ENCODE results near the gene CHIC2. TPM values are rescaled to one million over a fixed set of nuclear protein-coding genes. Genes with fewer than 3 reads are reported as not detected.
"Not testable (repeated sequence)": the region's sequence is repeated elsewhere in the genome, so short reads cannot be mapped to it uniquely, and the experiment has no call there.

CHIC2 gene
- 32.9 TPM for total RNA-seq

- DNase-seq: peak; percentile 97
Observed at GRCh38 chr4:54064317-54065111, at the start of gene CHIC2. TSS of gene CHIC2 (minus strand) at chr4:54064605. CDS start at chr4:54064300, 305 bp downstream.

GRCh38 chr4:54113206-54113605, 48.8 kb upstream of the CHIC2 start:
- DNase-seq: not testable (repeated sequence)

GRCh38 chr4:54110019-54110416, 45.6 kb upstream of the CHIC2 start:
- peak; percentile 1 for DNase-seq

GRCh38 chr4:54109241-54110018, 45.0 kb upstream of the CHIC2 start:
- peak; percentile 2 for DNase-seq

- no peak for DNase-seq
Observed at GRCh38 chr4:54107951-54108748, 43.7 kb upstream of the CHIC2 start.

- DNase-seq: no peak
Observed at GRCh38 chr4:54104907-54105306, 40.5 kb upstream of the CHIC2 start.

GRCh38 chr4:54103190-54103574, 38.8 kb upstream of the CHIC2 start:
- no peak for DNase-seq

- no peak for DNase-seq
Observed at GRCh38 chr4:54102531-54103106, 38.2 kb upstream of the CHIC2 start.

GRCh38 chr4:54101190-54102041, 37.0 kb upstream of the CHIC2 start:
- DNase-seq: no peak

- no peak for DNase-seq
Observed at GRCh38 chr4:54100595-54101189, 36.3 kb upstream of the CHIC2 start.

- no peak for DNase-seq
Observed at GRCh38 chr4:54099748-54100574, 35.6 kb upstream of the CHIC2 start, which contains the start of gene GSX2. TSS of gene GSX2 (plus strand) at chr4:54100163. CDS start at chr4:54100345, 182 bp downstream.

GRCh38 chr4:54099287-54099747, 34.9 kb upstream of the CHIC2 start:
- DNase-seq: no peak

GRCh38 chr4:54098375-54098774, 34.0 kb upstream of the CHIC2 start:
- DNase-seq: no peak

- DNase-seq: no peak
Observed at GRCh38 chr4:54097152-54097551, 32.7 kb upstream of the CHIC2 start.

GRCh38 chr4:54096295-54096962, 32.0 kb upstream of the CHIC2 start:
- DNase-seq: no peak

GRCh38 chr4:54095110-54095825, 30.9 kb upstream of the CHIC2 start:
- no peak for DNase-seq

- DNase-seq: no peak
Observed at GRCh38 chr4:54094451-54094850, 30.0 kb upstream of the CHIC2 start.

Data from tongue (tissue), 2 donors.